Motor neuron (in vitro differentiated cells): ENCODE measurements around the gene HOXB4. TPM values are rescaled to one million over a fixed set of nuclear protein-coding genes. Genes with fewer than 3 reads are reported as not detected.
A peak's percentile ranks its signal among the peaks of the same experiment; 100 is the strongest.

Experiments
- ATAC-seq, 8 experiments: fragments of 200-7000 bp; cut with Tn5 transposase; replicated peaks in 6 of 8; 2 replicates each; pipeline ENCODE4 v1.8.0; 2021; ENCODE audit warnings: mild to moderate bottlenecking in 8 of 8, moderate library complexity in 8 of 8
- H3K27ac ChIP-seq, 2 donors: fragments of 250-450 bp; sonication (Bioruptor Pico); 2 replicates each; pipeline ENCODE4 v1.9.0; 2021; ENCODE audit warnings: antibody characterized with exemption in 2 of 2, mild to moderate bottlenecking in 2 of 2, moderate library complexity in 1 of 2
- H3K4me1 ChIP-seq, 2 donors: fragments of 250-450 bp; sonication (Bioruptor Pico); replicated peaks in 1 of 2; 2 replicates each; pipeline ENCODE4 v1.6.1; 2021; ENCODE audit warnings: antibody characterized with exemption in 2 of 2, mild to moderate bottlenecking in 2 of 2, moderate library complexity in 1 of 2
- H3K4me3 ChIP-seq, 5 donors: fragments of 250-450 bp; sonication (Bioruptor Pico); 2 replicates each; pipeline ENCODE4 v1.9.0; 2021; ENCODE audit warnings: antibody characterized with exemption in 5 of 5, mild to moderate bottlenecking in 5 of 5, moderate library complexity in 4 of 5
- WGBS, 10 experiments: fragments of 450-650 bp; shearing (Covaris generic); methylation state at CpG; one replicate each; pipeline ENCODE4 v1.0.0; 2022; 5-methylcytosine and 5-hydroxymethylcytosine counted together
- in situ Hi-C, 9 experiments: fragments of 400-800 bp; cut with MboI; loops; one replicate each; pipeline ENCODE4 v1.15.0; 2021; ENCODE audit warnings: low sequenced_read_pairs in 9 of 9, low pct_unique_long_range_greater_than_20kb in 2 of 9; ENCODE audit not compliant: unreplicated experiment in 9 of 9
- total RNA-seq, 8 experiments: library from RNA; unstranded; fragments of 300-600 nt; gene quantifications; 2 replicates each; pipeline versions ENCODE4 v1.2.3 to v1.2.4, GENCODE V29; 2022

The HOXB4 gene
- total RNA-seq, 8 experiments from 2014 or later = 8.8 to 32.0 (median 14.1) TPM

GRCh38 chr17:48552466-48553189 is 25.5 kb downstream of the HOXB4 start:
- ATAC-seq = peak in 2 of 8 experiments; percentile 1 to 3
- H3K4me1 ChIP-seq = peaks cover 73 to 85% of the 10 kb centered on the region in 2 donors
- H3K27ac ChIP-seq = peak overlapping the region; percentile 61 to 98
- H3K4me3 ChIP-seq = peak overlapping the region; percentile 0 to 56 (median 20)
- in situ Hi-C loops = no loop called here
- 0 to 67% (median 10%) methylated on average over 1 to 4 of the region's 11 CpGs; no CpG with 5 or more reads in 6 of the 10 experiments for WGBS, 10 experiments

- Histone ChIP-seq H3K27ac (peak overlapping the region; percentile 56 to 98), H3K4me1 (peaks cover 73 to 85% of the 10 kb centered on the region in 2 donors), H3K4me3 (peak overlapping the region; percentile 3 to 56 (median 21))
- in situ Hi-C loops = no loop called here
- WGBS, 10 experiments = 24% methylated on average over 6 of the region's 47 CpGs; no CpG with 5 or more reads in 9 of the 10 experiments
- peak in 5 of 8 experiments; percentile 4 to 13 (median 8) for ATAC-seq
Measured at GRCh38 chr17:48551596-48552465, 26.3 kb downstream of the HOXB4 start.

- WGBS, 10 experiments = 0 to 100% methylated on average over 1 of the region's 19 CpGs; no CpG with 5 or more reads in 8 of the 10 experiments
- peak overlapping the region; percentile 3 to 56 (median 21) for H3K4me3 ChIP-seq
- H3K27ac ChIP-seq = peak overlapping the region; percentile 79 to 98
- in situ Hi-C loops = no loop called here
- H3K4me1 ChIP-seq = peaks cover 76 to 85% of the 10 kb centered on the region in 2 donors
- peak in 5 of 8 experiments; percentile 31 to 57 (median 42) for ATAC-seq
Measured at GRCh38 chr17:48551214-48551555, 27.0 kb downstream of the HOXB4 start.

- Histone ChIP-seq H3K27ac (peak overlapping the region; percentile 79 to 98), H3K4me3 (peak overlapping the region; percentile 3 to 56 (median 21)), H3K4me1 (peaks cover 80 to 88% of the 10 kb centered on the region in 2 donors)
- 0 to 100% (median 7%) methylated on average over 1 to 3 of the region's 70 CpGs; no CpG with 5 or more reads in 7 of the 10 experiments for WGBS, 10 experiments
- peak in 5 of 8 experiments; percentile 1 to 31 (median 18) for ATAC-seq
- in situ Hi-C loops = no loop called here
Measured at GRCh38 chr17:48550502-48551213, 27.5 kb downstream of the HOXB4 start.

GRCh38 chr17:48549914-48550501 is 28.1 kb downstream of the HOXB4 start:
- in situ Hi-C loops = no loop called here
- Histone ChIP-seq H3K4me1 (peaks cover 86 to 94% of the 10 kb centered on the region in 2 donors), H3K27ac (peak overlapping the region; percentile 79 to 98), H3K4me3 (peak overlapping the region; percentile 3 to 56 (median 21))
- 30 to 100% (median 50%) methylated on average over 1 to 11 of the region's 18 CpGs; no CpG with 5 or more reads in 3 of the 10 experiments for WGBS, 10 experiments
- no peak for ATAC-seq

DNA sequence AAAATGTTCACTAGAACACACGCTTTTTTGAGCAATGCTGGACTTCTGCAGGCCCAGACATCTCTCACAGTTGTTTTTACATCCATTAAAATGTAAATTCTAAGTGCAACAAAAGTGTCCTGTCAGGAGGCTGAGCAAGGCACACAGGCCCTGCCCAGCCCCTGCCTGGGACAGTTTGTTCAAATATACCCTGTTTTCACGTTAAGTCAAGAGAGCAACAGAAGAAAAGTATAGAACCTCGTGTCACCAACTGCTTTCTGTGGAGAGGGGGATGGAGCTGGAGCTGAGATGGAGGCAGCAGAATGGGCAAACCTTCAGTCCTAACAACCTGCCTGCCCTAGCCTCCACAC is 28.9 kb downstream of the HOXB4 start:
- Histone ChIP-seq H3K4me1 (peaks cover 84 to 90% of the 10 kb centered on the region in 2 donors), H3K4me3 (peak overlapping the region in 3 of 5 donors; percentile 6 to 56 (median 31)), H3K27ac (peak overlapping the region; percentile 79 to 98)
- 4 to 63% (median 24%) methylated on average over 1 to 3 of the region's 3 CpGs; no CpG with 5 or more reads in 4 of the 10 experiments for WGBS, 10 experiments
- ATAC-seq = peak in 4 of 8 experiments; percentile 1 to 5 (median 4)
- in situ Hi-C loops = no loop called here

DNA sequence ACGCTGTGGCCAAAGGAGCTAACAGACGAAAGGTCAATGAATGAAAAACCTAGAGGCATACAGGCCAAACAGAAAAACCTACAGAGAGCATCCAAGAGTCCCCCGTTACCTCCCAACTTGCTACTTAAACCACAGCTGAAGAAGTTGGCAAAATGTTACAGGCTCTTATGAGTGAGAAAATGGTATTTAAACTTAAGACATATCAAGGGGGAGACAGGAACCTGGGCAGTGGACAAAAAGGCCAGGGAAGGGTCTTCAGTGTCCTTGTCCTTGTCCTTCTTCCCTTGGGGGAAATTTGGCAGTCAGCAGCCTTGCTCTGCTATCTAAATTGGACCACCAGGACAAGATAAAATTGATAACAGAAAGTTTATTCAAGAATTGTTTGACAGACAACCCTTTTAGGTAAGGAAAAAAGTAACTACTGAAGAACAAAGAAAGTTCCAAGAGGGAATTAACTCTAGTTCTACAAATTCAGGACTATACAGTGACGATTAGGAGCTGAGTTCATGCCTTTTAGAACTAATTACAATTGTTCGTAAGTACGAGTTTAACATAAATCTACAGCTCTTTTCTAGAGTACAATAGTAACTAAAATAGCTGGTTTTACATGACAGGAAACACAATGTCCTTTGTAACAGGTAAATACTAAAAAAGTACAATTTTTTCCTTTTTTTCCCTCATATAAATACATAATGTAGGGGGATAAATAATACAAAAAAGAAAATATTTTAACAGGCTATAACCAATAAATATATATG is 29.4 kb downstream of the HOXB4 start:
- in situ Hi-C loops = no loop called here
- 0 to 75% (median 19%) methylated on average over 1 to 6 of the region's 6 CpGs for WGBS, 10 experiments
- Histone ChIP-seq H3K4me3 (peak overlapping the region in 4 of 5 donors; percentile 12 to 56 (median 22)), H3K27ac (peak overlapping the region; percentile 64 to 67), H3K4me1 (peaks cover 78 to 85% of the 10 kb centered on the region in 2 donors)
- no peak for ATAC-seq

GRCh38 chr17:48547808-48548522 is 30.2 kb downstream of the HOXB4 start:
- Histone ChIP-seq H3K4me3 (peak overlapping the region; percentile 12 to 56 (median 25)), H3K27ac (peak overlapping the region; percentile 64 to 96), H3K4me1 (peaks cover 71 to 77% of the 10 kb centered on the region in 2 donors)
- in situ Hi-C loops = no loop called here
- 0 to 40% (median 3%) methylated on average over 6 to 17 of the region's 24 CpGs for WGBS, 10 experiments
- no peak for ATAC-seq

DNA sequence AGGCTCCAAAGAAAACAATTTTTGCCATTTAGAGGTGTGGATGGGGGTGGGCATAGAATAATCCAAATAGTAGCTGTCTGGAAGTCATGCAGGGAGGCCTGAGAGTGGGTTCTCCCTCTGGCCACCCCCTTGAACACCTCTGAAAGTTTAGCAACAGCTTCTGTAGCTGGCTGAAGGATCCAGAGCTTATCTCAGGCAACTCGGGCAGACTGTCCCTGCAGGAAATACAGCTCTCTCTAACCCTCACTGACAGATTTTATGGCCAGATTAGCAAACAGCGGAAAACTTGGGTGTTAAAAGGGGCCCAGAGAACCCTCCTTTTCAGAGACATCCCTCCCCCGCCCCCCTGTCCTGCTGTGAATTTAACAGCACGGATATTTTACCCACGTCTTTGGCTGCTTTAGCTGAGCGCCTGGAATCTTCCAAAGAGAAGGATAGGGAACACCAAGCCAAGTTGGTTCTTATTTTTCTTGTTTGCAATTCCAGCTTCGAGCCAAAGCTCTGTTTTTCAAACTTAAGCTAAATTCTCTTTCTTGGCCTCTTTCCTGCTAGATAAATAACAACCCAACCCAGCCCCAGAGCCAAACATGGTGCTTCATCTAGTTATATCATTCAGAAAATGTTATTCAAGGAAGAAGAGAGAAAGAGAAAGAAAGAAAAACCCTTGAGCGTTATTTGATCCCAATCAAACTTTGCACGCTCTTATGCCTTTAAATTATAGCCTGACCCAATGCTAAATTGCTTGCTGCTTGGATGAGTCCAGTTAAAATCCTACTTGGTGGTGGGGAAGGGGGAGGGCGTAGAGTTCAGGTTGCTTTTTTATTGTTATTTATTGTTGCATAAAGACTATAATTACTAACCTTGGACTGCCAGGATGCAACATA is 31.0 kb downstream of the HOXB4 start:
- ATAC-seq = peak in 3 of 8 experiments; percentile 6 to 10 (median 7)
- 0 to 33% (median 13%) methylated on average over 1 to 7 of the region's 10 CpGs for WGBS, 10 experiments
- Histone ChIP-seq H3K27ac (peak overlapping the region; percentile 96 to 99), H3K4me3 (peak overlapping the region; percentile 12 to 56 (median 25)), H3K4me1 (peaks cover 63 to 69% of the 10 kb centered on the region in 2 donors)
- in situ Hi-C loops = no loop called here

GRCh38 chr17:48546137-48546923 is 31.8 kb downstream of the HOXB4 start:
- in situ Hi-C loops = no loop called here
- Histone ChIP-seq H3K27ac (peak overlapping the region; percentile 96 to 99), H3K4me1 (peaks cover 55 to 61% of the 10 kb centered on the region in 2 donors), H3K4me3 (peak overlapping the region; percentile 8 to 56 (median 25))
- ATAC-seq = peak in 1 of 8 experiments; percentile 3
- WGBS, 10 experiments = 0 to 66% (median 3%) methylated on average over 2 to 7 of the region's 10 CpGs; no CpG with 5 or more reads in 1 of the 10 experiments
